Measurements from ENCODE around the gene REN.

DNA sequence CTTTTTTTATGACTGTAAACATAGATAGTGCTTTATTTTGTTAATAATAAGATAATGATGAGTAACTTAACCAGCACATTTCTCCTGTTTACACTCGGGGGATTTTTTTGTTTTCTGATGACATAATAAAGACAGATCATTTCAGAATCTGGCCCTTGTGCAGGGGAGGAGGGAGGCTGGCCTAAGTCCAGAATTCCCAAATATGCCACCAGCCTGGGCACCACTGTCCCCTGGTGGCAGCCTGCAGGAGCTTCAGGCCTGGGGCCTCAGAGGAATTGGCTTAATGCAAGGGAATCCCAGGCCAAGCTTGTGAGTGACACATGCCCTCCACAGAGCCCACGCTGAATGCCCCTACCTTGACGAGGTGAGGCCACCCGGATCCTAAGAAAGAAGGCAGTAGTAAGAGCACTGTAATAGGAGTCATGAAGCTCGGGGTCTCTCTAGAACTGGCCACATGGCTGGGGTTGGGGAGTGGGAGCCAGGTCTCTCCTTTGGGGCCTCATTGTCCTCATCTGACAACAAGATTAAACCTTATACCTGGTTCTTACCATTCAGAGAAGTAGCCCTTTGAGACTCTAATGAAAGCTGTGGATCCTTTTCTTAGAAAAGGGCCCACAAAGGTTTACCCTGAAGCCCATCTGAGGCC lies 38.4 kb downstream of the REN start:
- TF ChIP-seq EZH2 (IDR thresholded peaks at IDR 0.05; ENCODE audit: low read length, missing control alignments): no peak
- TF ChIP-seq, protein P1, sequence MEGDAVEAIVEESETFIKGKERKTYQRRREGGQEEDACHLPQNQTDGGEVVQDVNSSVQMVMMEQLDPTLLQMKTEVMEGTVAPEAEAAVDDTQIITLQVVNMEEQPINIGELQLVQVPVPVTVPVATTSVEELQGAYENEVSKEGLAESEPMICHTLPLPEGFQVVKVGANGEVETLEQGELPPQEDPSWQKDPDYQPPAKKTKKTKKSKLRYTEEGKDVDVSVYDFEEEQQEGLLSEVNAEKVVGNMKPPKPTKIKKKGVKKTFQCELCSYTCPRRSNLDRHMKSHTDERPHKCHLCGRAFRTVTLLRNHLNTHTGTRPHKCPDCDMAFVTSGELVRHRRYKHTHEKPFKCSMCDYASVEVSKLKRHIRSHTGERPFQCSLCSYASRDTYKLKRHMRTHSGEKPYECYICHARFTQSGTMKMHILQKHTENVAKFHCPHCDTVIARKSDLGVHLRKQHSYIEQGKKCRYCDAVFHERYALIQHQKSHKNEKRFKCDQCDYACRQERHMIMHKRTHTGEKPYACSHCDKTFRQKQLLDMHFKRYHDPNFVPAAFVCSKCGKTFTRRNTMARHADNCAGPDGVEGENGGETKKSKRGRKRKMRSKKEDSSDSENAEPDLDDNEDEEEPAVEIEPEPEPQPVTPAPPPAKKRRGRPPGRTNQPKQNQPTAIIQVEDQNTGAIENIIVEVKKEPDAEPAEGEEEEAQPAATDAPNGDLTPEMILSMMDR (conservative IDR thresholded peaks at IDR 0.05 in 1 of 2, IDR thresholded peaks at IDR 0.05 in 1 of 2; ENCODE audit: low read depth in 1 of 2, low read length in 2 of 2): peak; percentile 93 to 98
